Loucy (cell line): ENCODE data around the gene CD3G.

Experiments
- EZH2phosphoT487 ChIP-seq: fragments of 200-600 bp; IDR thresholded peaks from 2 replicates; pipeline ENCODE4 v1.6.1; 2018; ENCODE audit warnings: antibody characterized with exemption, mild to moderate bottlenecking, moderate library complexity, borderline replicate concordance
- TF ChIP-seq, protein P1 (sequence below): fragments of 200-600 bp; sonication (generic); conservative IDR thresholded peaks from 2 replicates; pipeline ENCODE4 v1.5.1; 2014; ENCODE audit warnings: mild to moderate bottlenecking, antibody characterized with exemption, low read length

DNA sequence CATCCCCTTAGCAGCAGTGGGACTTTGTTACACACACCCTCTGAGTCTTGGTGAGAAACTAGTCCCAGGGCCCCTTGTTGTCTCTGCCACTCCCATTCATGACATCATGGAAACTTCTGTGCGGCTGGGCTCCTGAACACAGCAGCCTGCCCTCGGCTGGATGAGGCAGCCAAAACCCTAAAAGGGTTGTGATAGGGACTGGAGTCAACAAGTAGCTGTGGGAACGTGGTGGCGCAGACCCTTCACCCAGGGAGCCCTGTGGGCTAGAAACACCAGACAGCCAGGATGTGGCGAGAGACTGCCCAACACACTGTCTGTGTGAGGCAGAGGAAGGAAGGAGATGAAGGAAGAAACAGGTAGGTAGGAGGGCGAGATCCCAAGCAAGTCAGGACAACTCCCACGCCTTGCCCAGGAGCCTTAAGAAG, 5.5 kb upstream of the CD3G start:
- TF ChIP-seq, protein P1, sequence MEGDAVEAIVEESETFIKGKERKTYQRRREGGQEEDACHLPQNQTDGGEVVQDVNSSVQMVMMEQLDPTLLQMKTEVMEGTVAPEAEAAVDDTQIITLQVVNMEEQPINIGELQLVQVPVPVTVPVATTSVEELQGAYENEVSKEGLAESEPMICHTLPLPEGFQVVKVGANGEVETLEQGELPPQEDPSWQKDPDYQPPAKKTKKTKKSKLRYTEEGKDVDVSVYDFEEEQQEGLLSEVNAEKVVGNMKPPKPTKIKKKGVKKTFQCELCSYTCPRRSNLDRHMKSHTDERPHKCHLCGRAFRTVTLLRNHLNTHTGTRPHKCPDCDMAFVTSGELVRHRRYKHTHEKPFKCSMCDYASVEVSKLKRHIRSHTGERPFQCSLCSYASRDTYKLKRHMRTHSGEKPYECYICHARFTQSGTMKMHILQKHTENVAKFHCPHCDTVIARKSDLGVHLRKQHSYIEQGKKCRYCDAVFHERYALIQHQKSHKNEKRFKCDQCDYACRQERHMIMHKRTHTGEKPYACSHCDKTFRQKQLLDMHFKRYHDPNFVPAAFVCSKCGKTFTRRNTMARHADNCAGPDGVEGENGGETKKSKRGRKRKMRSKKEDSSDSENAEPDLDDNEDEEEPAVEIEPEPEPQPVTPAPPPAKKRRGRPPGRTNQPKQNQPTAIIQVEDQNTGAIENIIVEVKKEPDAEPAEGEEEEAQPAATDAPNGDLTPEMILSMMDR, result no peak
- no peak for TF ChIP-seq EZH2phosphoT487
